Calu3 (cell line): ENCODE results near the gene RIMS4. TPM values are rescaled to one million over a fixed set of nuclear protein-coding genes. Genes with fewer than 3 reads are reported as not detected.

ENCODE experiments used
- BruUV-seq: library from RNA; stranded (reverse); fragments of 400-500 nt; replicated peaks from 2 replicates; lab custom pipeline; 2021; lab: Mats Ljungman, UMichigan
- CTCF ChIA-PET: fragments of 300-600 bp; sonication (Branson Sonifier 250); formaldehyde crosslinking; loops from one replicate; lab custom pipeline; 2022; ENCODE audit warnings: antibody characterized with exemption; lab: Charles Lee
- DNase-seq: peaks from one replicate; pipeline ENCODE4 v3.0.0; 2022
- H3K27ac Mint-ChIP-seq: one replicate; pipeline ENCODE4 v1.8.0; 2022; ENCODE audit warnings: mixed read lengths; ENCODE audit not compliant: unreplicated experiment
- H3K27me3 Mint-ChIP-seq: one replicate; pipeline ENCODE4 v1.8.0; 2022; ENCODE audit warnings: mixed read lengths; ENCODE audit not compliant: unreplicated experiment
- H3K36me3 Mint-ChIP-seq: one replicate; pipeline ENCODE4 v1.8.0; 2022; ENCODE audit warnings: mild to moderate bottlenecking, moderate library complexity, mixed read lengths; ENCODE audit not compliant: insufficient read depth, unreplicated experiment
- H3K4me1 Mint-ChIP-seq: one replicate; pipeline ENCODE4 v1.8.0; 2022; ENCODE audit warnings: mild to moderate bottlenecking, low read depth, mixed read lengths; ENCODE audit not compliant: unreplicated experiment
- H3K4me3 Mint-ChIP-seq: one replicate; pipeline ENCODE4 v1.8.0; 2022; ENCODE audit warnings: mild to moderate bottlenecking, low read depth, moderate library complexity, mixed read lengths; ENCODE audit not compliant: unreplicated experiment
- H3K9me3 Mint-ChIP-seq: one replicate; pipeline ENCODE4 v1.8.0; 2022; ENCODE audit warnings: low read depth, mixed read lengths; ENCODE audit not compliant: unreplicated experiment
- intact Hi-C: fragments of 100-400 bp; cut with micrococcal nuclease; formaldehyde crosslinking; loops from one replicate; pipeline ENCODE4 v1.10.0; 2022; ENCODE audit not compliant: unreplicated experiment
- total RNA-seq: library from RNA; stranded (reverse); gene quantifications from 2 replicates; pipeline ENCODE4 v1.2.3, GENCODE V29; 2022
- TF ChIP-seq, protein P1 (sequence below): fragments of 200-600 bp; IDR thresholded peaks from one replicate; pipeline ENCODE4 v1.8.0; 2022; ENCODE audit warnings: antibody characterized with exemption; ENCODE audit not compliant: unreplicated experiment

RIMS4 gene
- total RNA-seq, 1 experiment from 2014 or later: 0.40 TPM

DNA sequence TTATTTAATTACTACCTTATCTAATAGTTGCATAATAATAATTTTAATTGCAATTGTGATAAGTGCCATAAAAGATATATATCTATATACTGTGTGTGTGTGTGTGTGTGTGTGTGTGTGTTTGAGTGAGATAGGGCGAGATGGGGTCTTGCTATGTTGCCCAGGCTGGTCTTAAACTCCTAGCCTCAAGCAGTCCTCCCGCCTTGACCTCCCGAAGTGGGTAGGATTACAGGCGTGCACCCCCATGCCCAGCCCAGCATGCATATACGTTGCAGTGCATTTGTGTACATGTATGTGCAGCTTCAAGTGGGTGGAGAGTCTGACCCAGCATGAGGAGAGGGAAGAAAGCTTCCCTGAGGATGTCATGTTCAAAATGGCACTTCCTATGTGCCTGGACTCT, 4.6 kb upstream of the RIMS4 start:
- CTCF ChIA-PET: no interaction called here
- no peaks in the 10 kb centered on the region for H3K9me3 Mint-ChIP-seq
- peaks cover 81% of the 10 kb centered on the region for H3K27me3 Mint-ChIP-seq
- intact Hi-C loops: no loop called here
- peaks cover 8% of the 10 kb centered on the region for H3K36me3 Mint-ChIP-seq
- TF ChIP-seq, protein P1, sequence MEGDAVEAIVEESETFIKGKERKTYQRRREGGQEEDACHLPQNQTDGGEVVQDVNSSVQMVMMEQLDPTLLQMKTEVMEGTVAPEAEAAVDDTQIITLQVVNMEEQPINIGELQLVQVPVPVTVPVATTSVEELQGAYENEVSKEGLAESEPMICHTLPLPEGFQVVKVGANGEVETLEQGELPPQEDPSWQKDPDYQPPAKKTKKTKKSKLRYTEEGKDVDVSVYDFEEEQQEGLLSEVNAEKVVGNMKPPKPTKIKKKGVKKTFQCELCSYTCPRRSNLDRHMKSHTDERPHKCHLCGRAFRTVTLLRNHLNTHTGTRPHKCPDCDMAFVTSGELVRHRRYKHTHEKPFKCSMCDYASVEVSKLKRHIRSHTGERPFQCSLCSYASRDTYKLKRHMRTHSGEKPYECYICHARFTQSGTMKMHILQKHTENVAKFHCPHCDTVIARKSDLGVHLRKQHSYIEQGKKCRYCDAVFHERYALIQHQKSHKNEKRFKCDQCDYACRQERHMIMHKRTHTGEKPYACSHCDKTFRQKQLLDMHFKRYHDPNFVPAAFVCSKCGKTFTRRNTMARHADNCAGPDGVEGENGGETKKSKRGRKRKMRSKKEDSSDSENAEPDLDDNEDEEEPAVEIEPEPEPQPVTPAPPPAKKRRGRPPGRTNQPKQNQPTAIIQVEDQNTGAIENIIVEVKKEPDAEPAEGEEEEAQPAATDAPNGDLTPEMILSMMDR: no peak
- BruUV-seq: no TSS peak
- H3K4me1 Mint-ChIP-seq: no peaks in the 10 kb centered on the region
- DNase-seq: no peak
- H3K27ac Mint-ChIP-seq: no peak overlapping the region
- no peak overlapping the region for H3K4me3 Mint-ChIP-seq

DNA sequence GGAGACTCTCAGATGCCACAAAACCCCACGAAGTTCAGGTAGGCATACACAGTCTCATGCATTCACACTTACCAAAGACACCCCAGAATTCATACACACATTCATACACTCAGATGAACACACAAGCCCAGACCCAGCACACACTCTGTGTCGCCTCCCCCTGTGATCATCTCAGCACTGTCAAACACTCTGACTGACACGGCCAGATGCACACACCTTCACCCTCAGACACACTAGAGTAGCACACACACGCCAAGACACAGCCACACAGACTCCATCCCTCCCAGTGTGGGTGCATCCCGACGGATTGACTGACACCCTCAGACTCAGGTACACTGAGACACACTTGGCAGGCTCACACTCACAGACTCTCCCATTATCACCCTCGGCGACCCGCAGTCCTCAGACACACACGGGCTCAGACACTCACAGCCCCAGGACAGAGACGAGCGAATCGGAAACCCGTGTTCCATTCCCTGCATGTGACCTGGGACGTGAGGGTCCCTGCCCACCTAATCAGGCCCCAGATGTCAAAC, 872 bp upstream of the RIMS4 start:
- no TSS peak for BruUV-seq
- peaks cover 5% of the 10 kb centered on the region for H3K4me1 Mint-ChIP-seq
- peak overlapping the region; percentile 27 for H3K27ac Mint-ChIP-seq
- peaks cover 94% of the 10 kb centered on the region for H3K27me3 Mint-ChIP-seq
- no peaks in the 10 kb centered on the region for H3K9me3 Mint-ChIP-seq
- DNase-seq: no peak
- TF ChIP-seq, protein P1: no peak
- H3K36me3 Mint-ChIP-seq: peaks cover 8% of the 10 kb centered on the region
- CTCF ChIA-PET: interaction anchor here (1.0 kb wide), 1 partner anchor 81 kb away, joined by 3 read pairs; no protein-coding TSS in a partner anchor
- intact Hi-C loops: no loop called here
- peak overlapping the region; percentile 63 for H3K4me3 Mint-ChIP-seq

DNA sequence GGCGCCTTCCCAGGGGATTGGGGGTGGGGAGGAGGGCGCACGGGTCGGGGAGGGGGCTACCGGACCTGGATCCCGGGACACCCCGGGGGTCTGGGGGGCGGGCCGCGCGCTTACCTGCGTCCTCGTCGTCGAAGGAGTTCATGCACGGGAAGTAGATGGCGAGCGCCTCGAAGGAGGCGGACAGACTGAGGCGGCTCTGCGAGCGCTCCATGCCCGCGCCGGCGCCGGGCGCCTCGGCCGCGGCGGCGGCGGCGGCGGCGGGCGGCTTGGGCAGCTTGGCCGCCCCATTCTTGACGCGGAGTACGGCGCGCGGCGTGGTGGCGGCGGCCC, 320 bp downstream of the RIMS4 start:
- no TSS peak for BruUV-seq
- Mint-ChIP-seq H3K4me1 (peaks cover 5% of the 10 kb centered on the region), H3K36me3 (peaks cover 8% of the 10 kb centered on the region), H3K27me3 (peaks cover 88% of the 10 kb centered on the region), H3K4me3 (peak overlapping the region; percentile 64), H3K9me3 (no peaks in the 10 kb centered on the region), H3K27ac (no peak overlapping the region)
- intact Hi-C loops: no loop called here
- TF ChIP-seq, protein P1: no peak
- peak; percentile 19 for DNase-seq
- CTCF ChIA-PET: interaction anchor here (0.5 kb wide), 1 partner anchor 63 kb away, joined by 3 read pairs; no protein-coding TSS in a partner anchor

DNA sequence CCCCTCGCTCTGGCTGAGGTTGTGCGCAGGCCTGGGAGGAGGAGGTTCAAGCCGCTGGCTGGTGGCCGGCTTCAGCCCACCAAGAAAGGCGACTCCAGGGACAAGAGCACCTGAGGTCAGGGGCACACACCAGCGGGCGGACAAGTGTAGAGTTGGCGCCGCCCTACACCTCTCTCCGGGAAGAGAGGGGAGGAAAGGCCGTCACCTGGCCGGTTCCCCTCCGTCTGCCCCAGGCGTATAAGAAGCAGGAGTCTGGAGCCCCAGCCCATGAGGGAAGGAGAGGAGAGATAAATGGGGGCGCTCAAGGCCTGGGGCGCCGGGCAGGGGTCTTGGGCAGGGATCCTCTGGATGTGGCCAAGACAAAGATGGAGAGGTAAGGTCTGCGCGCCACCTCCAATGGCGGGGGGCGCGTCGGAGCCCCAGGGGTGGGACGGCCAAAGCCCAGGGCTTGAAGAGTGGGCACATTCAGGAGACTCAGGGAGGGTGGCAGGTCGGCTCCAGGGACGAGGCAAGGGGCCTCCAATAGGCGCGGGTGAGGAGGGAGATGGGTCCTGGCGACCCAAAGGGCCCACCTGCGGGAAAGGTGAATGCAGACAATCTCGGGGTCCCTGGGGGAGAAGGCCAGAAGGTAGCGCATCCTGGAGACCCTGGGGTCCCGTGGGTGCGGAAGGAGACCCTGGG, 826 bp downstream of the RIMS4 start:
- peaks cover 8% of the 10 kb centered on the region for H3K36me3 Mint-ChIP-seq
- intact Hi-C loops: no loop called here
- CTCF ChIA-PET: interaction anchor here (0.5 kb wide), 1 partner anchor 62 kb away, joined by 3 read pairs; no protein-coding TSS in a partner anchor
- H3K27ac Mint-ChIP-seq: no peak overlapping the region
- peak overlapping the region; percentile 64 for H3K4me3 Mint-ChIP-seq
- H3K27me3 Mint-ChIP-seq: peaks cover 93% of the 10 kb centered on the region
- TF ChIP-seq, protein P1: no peak
- BruUV-seq: no TSS peak
- no peaks in the 10 kb centered on the region for H3K9me3 Mint-ChIP-seq
- no peak for DNase-seq
- H3K4me1 Mint-ChIP-seq: peaks cover 5% of the 10 kb centered on the region
